GM06990 (cell line): Measurements from ENCODE around the gene CACNA1C.

Experiments
- DNase-seq: peaks from one replicate; pipeline ENCODE4 v3.0.0-alpha.2; 2011; ENCODE audit not compliant: insufficient read length; ENCODE audit errors: extremely low read depth
- H3K27me3 ChIP-seq: replicated peaks from 2 replicates; pipeline ENCODE4 v1.6.0; 2011; ENCODE audit warnings: low read length; ENCODE audit not compliant: control insufficient read depth, insufficient read depth
- H3K36me3 ChIP-seq: 2 replicates; pipeline ENCODE4 v1.5.1; 2011; ENCODE audit warnings: low read length; ENCODE audit not compliant: control insufficient read depth, insufficient read depth
- H3K4me3 ChIP-seq: replicated peaks from 2 replicates; pipeline ENCODE4 v1.5.1; 2011; ENCODE audit warnings: low read depth, mild to moderate bottlenecking, control low read depth, low read length
- CTCF ChIP-seq: IDR thresholded peaks from 2 replicates; pipeline ENCODE4 v1.5.1; 2011; ENCODE audit warnings: low read length, control low read depth, mild to moderate bottlenecking, inconsistent platforms; ENCODE audit not compliant: insufficient read depth, poor library complexity, severe bottlenecking

The CACNA1C gene

GRCh38 chr12:2264651-2265232 is 212.0 kb downstream of the CACNA1C start:
- no peak for DNase-seq
- no peaks in the 10 kb centered on the region for H3K36me3 ChIP-seq
- no peak for TF ChIP-seq CTCF
- H3K4me3 ChIP-seq: no peak overlapping the region
- peaks cover under 1% of the 10 kb centered on the region for H3K27me3 ChIP-seq

- TF ChIP-seq CTCF: no peak
- Histone ChIP-seq H3K36me3 (no peaks in the 10 kb centered on the region), H3K27me3 (peaks cover 1% of the 10 kb centered on the region), H3K4me3 (no peak overlapping the region)
- DNase-seq: no peak
These were observed 212.8 kb downstream of the CACNA1C start for GRCh38 chr12:2265461-2266167.

GRCh38 chr12:2266666-2267620 is 214.2 kb downstream of the CACNA1C start:
- Histone ChIP-seq H3K4me3 (no peak overlapping the region), H3K36me3 (no peaks in the 10 kb centered on the region), H3K27me3 (peaks cover 1% of the 10 kb centered on the region)
- no peak for DNase-seq
- no peak for TF ChIP-seq CTCF

- Histone ChIP-seq H3K36me3 (no peaks in the 10 kb centered on the region), H3K27me3 (peaks cover 1% of the 10 kb centered on the region), H3K4me3 (no peak overlapping the region)
- no peak for DNase-seq
- no peak for TF ChIP-seq CTCF
These were observed 215.1 kb downstream of the CACNA1C start for GRCh38 chr12:2267703-2268470.

GRCh38 chr12:2268471-2269286 is 215.9 kb downstream of the CACNA1C start:
- peaks cover 1% of the 10 kb centered on the region for H3K27me3 ChIP-seq
- TF ChIP-seq CTCF: no peak
- H3K4me3 ChIP-seq: no peak overlapping the region
- no peaks in the 10 kb centered on the region for H3K36me3 ChIP-seq
- no peak for DNase-seq
